ENCODE results near the gene SLC44A3.

The SLC44A3 gene

GRCh38 chr1:94798462-94798861 is 21.7 kb upstream of the SLC44A3 start:
- DNase-seq: no peak
- in situ Hi-C loops (cut with MboI; ENCODE audit: low pct_unique_long_range_greater_than_20kb, low sequenced_read_pairs): no loop called here

GRCh38 chr1:94799206-94799605 is 21.0 kb upstream of the SLC44A3 start:
- in situ Hi-C loops (cut with MboI; ENCODE audit: low pct_unique_long_range_greater_than_20kb, low sequenced_read_pairs): no loop called here
- DNase-seq: no peak

GRCh38 chr1:94801919-94802546 is 18.1 kb upstream of the SLC44A3 start:
- in situ Hi-C loops (cut with MboI; ENCODE audit: low pct_unique_long_range_greater_than_20kb, low sequenced_read_pairs): loop anchor here (10.0 kb wide), 1 partner anchor 277 kb away; no protein-coding TSS in a partner anchor
- peak; percentile 84 for DNase-seq

GRCh38 chr1:94803106-94803505 is 17.1 kb upstream of the SLC44A3 start:
- no peak for DNase-seq
- in situ Hi-C loops (cut with MboI; ENCODE audit: low pct_unique_long_range_greater_than_20kb, low sequenced_read_pairs): loop anchor here (10.0 kb wide), 1 partner anchor 278 kb away; no protein-coding TSS in a partner anchor

- in situ Hi-C loops (cut with MboI; ENCODE audit: low pct_unique_long_range_greater_than_20kb, low sequenced_read_pairs): loop anchor here (10.0 kb wide), 1 partner anchor 279 kb away; no protein-coding TSS in a partner anchor
- no peak for DNase-seq
Measured at GRCh38 chr1:94803517-94804441, 16.4 kb upstream of the SLC44A3 start.

GRCh38 chr1:94804442-94804837 is 15.7 kb upstream of the SLC44A3 start:
- DNase-seq: no peak
- in situ Hi-C loops (cut with MboI; ENCODE audit: low pct_unique_long_range_greater_than_20kb, low sequenced_read_pairs): loop anchor here (10.0 kb wide), 1 partner anchor 280 kb away; no protein-coding TSS in a partner anchor

- peak; percentile 66 for DNase-seq
- in situ Hi-C loops (cut with MboI; ENCODE audit: low pct_unique_long_range_greater_than_20kb, low sequenced_read_pairs): loop anchor here (10.0 kb wide), 1 partner anchor 281 kb away; no protein-coding TSS in a partner anchor
Measured at GRCh38 chr1:94805912-94806311, 14.2 kb upstream of the SLC44A3 start.

GRCh38 chr1:94806441-94806871 is 13.7 kb upstream of the SLC44A3 start:
- in situ Hi-C loops (cut with MboI; ENCODE audit: low pct_unique_long_range_greater_than_20kb, low sequenced_read_pairs): loop anchor here (10.0 kb wide), 1 partner anchor 282 kb away; no protein-coding TSS in a partner anchor
- peak; percentile 57 for DNase-seq

- DNase-seq: peak; percentile 52
- in situ Hi-C loops (cut with MboI; ENCODE audit: low pct_unique_long_range_greater_than_20kb, low sequenced_read_pairs): loop anchor here (10.0 kb wide), 1 partner anchor 283 kb away; no protein-coding TSS in a partner anchor
Measured at GRCh38 chr1:94807742-94808491, 12.2 kb upstream of the SLC44A3 start.

GRCh38 chr1:94808669-94809068 is 11.5 kb upstream of the SLC44A3 start:
- in situ Hi-C loops (cut with MboI; ENCODE audit: low pct_unique_long_range_greater_than_20kb, low sequenced_read_pairs): loop anchor here (10.0 kb wide), 1 partner anchor 284 kb away; no protein-coding TSS in a partner anchor
- no peak for DNase-seq

GRCh38 chr1:94812985-94813384 is 7.2 kb upstream of the SLC44A3 start:
- in situ Hi-C loops (cut with MboI; ENCODE audit: low pct_unique_long_range_greater_than_20kb, low sequenced_read_pairs): no loop called here
- no peak for DNase-seq

GRCh38 chr1:94816030-94816429 is 4.1 kb upstream of the SLC44A3 start:
- in situ Hi-C loops (cut with MboI; ENCODE audit: low pct_unique_long_range_greater_than_20kb, low sequenced_read_pairs): no loop called here
- no peak for DNase-seq

- in situ Hi-C loops (cut with MboI; ENCODE audit: low pct_unique_long_range_greater_than_20kb, low sequenced_read_pairs): no loop called here
Measured at GRCh38 chr1:94817712-94818111, 2.4 kb upstream of the SLC44A3 start.

GRCh38 chr1:94819238-94819944 is 766 bp upstream of the SLC44A3 start:
- in situ Hi-C loops (cut with MboI; ENCODE audit: low pct_unique_long_range_greater_than_20kb, low sequenced_read_pairs): no loop called here
- DNase-seq: no peak

More at GRCh38 chr1:94817712-94818111, 2.4 kb upstream of the SLC44A3 start:
- DNase-seq: no peak

- no peak for DNase-seq
- in situ Hi-C loops (cut with MboI; ENCODE audit: low pct_unique_long_range_greater_than_20kb, low sequenced_read_pairs): no loop called here
Measured at GRCh38 chr1:94820936-94821335, 779 bp downstream of the SLC44A3 start.

GRCh38 chr1:94821636-94822305 is 1.6 kb downstream of the SLC44A3 start:
- in situ Hi-C loops (cut with MboI; ENCODE audit: low pct_unique_long_range_greater_than_20kb, low sequenced_read_pairs): no loop called here
- no peak for DNase-seq

- no peak for DNase-seq
- in situ Hi-C loops (cut with MboI; ENCODE audit: low pct_unique_long_range_greater_than_20kb, low sequenced_read_pairs): no loop called here
Measured at GRCh38 chr1:94823116-94823515, 3.0 kb downstream of the SLC44A3 start.

GRCh38 chr1:94825936-94826335 is 5.8 kb downstream of the SLC44A3 start:
- no peak for DNase-seq
- in situ Hi-C loops (cut with MboI; ENCODE audit: low pct_unique_long_range_greater_than_20kb, low sequenced_read_pairs): no loop called here
